Measurements from ENCODE around the gene SIGLEC6. TPM values are rescaled to one million over a fixed set of nuclear protein-coding genes. Genes with fewer than 3 reads are reported as not detected.

Gene SIGLEC6
- polyA plus RNA-seq, 2 of the 4 experiments (the other 2 are of a cell fraction) = not detected

DNA sequence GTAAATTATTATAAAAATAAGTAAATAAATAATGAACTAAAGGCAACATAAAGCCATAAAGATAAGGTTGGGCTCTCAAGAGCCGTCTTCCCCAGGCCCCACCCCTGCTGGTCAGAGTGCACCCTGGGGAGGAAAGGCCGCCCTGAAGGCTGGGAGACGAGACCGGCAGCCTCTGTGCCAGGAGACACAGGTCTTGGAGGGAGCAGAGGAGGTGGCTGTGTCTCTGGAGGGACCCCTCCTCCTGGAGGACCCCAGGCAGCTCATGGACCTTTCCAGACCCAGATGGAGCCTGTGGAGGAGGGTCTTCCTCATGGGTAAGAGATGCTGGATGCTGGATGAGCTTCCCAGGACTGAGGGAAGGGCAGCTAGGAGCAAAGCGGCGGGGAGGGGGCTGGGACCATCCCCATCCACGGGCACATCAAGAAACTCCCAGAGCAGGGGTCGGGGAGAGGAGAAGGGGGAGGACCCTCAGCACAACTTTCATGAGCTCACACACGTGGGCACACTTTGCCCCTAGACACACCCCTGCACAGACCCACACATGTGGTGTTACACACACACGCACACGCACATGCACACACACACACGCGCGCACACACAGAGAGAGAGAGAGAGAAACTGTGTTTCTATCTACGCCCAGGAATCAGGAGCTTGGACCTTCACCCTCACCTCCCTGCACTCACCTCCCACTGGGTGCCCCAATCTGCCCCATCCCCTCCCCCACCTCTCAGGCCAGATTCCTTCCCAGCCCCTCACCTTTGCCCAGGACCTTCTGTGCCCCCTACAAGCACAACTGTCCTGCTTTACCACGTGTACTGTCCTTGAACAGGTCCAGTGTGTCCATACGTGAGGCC is 52.9 kb downstream of the SIGLEC6 start, which contains the start of gene CEACAM18:
Gene CEACAM18 (plus strand): TSS at position 159 of the 854 bp plus-strand sequence.
- no peak for DNase-seq (ENCODE audit: low read depth in 1 of 2, low spot score in 1 of 2)
- no peak for FAIRE-seq
- Histone ChIP-seq H3K4me2 (no peak within 1 kb of the TSS), H3K4me3 (no peak within 1 kb of the TSS), H3K9me3 (peaks cover 21% of the 10 kb centered on the region), H3K27ac (no peak within 1 kb of the TSS), H3K4me1 (peaks cover 13% of the 10 kb centered on the region; the same call in 2 of the 3 replicates)
- TF ChIP-seq TFCP2L1 (CRISPR knock-in tag; IDR thresholded peaks at IDR 0.05) (no peak), CHD4 (IDR thresholded peaks at IDR 0.05; ENCODE audit: borderline replicate concordance) (no peak), CEBPB (IDR thresholded peaks at IDR 0.05) (no peak), JUNB (IDR thresholded peaks at IDR 0.05) (no peak), JUN (IDR thresholded peaks at IDR 0.05) (no peak), FOXS1 (CRISPR knock-in tag; IDR thresholded peaks at IDR 0.05) (no peak), RCOR1 (IDR thresholded peaks at IDR 0.05; ENCODE audit: low read depth, low read length) (no peak), POLR2A (IDR thresholded peaks at IDR 0.05; ENCODE audit: low read length) (no peak), HDAC2 (IDR thresholded peaks at IDR 0.05) (no peak), ZNF302 (CRISPR knock-in tag; IDR thresholded peaks at IDR 0.05) (no peak), SMC3 (IDR thresholded peaks at IDR 0.05) (no peak)
- TF ChIP-seq, protein P1, sequence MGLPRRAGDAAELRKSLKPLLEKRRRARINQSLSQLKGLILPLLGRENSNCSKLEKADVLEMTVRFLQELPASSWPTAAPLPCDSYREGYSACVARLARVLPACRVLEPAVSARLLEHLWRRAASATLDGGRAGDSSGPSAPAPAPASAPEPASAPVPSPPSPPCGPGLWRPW (IDR thresholded peaks at IDR 0.05) = no peak
- TF ChIP-seq, protein P2, sequence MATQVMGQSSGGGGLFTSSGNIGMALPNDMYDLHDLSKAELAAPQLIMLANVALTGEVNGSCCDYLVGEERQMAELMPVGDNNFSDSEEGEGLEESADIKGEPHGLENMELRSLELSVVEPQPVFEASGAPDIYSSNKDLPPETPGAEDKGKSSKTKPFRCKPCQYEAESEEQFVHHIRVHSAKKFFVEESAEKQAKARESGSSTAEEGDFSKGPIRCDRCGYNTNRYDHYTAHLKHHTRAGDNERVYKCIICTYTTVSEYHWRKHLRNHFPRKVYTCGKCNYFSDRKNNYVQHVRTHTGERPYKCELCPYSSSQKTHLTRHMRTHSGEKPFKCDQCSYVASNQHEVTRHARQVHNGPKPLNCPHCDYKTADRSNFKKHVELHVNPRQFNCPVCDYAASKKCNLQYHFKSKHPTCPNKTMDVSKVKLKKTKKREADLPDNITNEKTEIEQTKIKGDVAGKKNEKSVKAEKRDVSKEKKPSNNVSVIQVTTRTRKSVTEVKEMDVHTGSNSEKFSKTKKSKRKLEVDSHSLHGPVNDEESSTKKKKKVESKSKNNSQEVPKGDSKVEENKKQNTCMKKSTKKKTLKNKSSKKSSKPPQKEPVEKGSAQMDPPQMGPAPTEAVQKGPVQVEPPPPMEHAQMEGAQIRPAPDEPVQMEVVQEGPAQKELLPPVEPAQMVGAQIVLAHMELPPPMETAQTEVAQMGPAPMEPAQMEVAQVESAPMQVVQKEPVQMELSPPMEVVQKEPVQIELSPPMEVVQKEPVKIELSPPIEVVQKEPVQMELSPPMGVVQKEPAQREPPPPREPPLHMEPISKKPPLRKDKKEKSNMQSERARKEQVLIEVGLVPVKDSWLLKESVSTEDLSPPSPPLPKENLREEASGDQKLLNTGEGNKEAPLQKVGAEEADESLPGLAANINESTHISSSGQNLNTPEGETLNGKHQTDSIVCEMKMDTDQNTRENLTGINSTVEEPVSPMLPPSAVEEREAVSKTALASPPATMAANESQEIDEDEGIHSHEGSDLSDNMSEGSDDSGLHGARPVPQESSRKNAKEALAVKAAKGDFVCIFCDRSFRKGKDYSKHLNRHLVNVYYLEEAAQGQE (IDR thresholded peaks at IDR 0.05) = no peak
- TF ChIP-seq, protein P3, sequence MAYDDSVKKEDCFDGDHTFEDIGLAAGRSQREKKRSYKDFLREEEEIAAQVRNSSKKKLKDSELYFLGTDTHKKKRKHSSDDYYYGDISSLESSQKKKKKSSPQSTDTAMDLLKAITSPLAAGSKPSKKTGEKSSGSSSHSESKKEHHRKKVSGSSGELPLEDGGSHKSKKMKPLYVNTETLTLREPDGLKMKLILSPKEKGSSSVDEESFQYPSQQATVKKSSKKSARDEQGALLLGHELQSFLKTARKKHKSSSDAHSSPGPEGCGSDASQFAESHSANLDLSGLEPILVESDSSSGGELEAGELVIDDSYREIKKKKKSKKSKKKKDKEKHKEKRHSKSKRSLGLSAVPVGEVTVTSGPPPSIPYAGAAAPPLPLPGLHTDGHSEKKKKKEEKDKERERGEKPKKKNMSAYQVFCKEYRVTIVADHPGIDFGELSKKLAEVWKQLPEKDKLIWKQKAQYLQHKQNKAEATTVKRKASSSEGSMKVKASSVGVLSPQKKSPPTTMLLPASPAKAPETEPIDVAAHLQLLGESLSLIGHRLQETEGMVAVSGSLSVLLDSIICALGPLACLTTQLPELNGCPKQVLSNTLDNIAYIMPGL (CRISPR knock-in tag; IDR thresholded peaks at IDR 0.05; ENCODE audit: borderline replicate concordance) = no peak
- TF ChIP-seq, protein P4, sequence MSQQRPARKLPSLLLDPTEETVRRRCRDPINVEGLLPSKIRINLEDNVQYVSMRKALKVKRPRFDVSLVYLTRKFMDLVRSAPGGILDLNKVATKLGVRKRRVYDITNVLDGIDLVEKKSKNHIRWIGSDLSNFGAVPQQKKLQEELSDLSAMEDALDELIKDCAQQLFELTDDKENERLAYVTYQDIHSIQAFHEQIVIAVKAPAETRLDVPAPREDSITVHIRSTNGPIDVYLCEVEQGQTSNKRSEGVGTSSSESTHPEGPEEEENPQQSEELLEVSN (IDR thresholded peaks at IDR 0.05; ENCODE audit: borderline replicate concordance, low read depth) = no peak
- WGBS (ENCODE audit: missing lambda C conversion rate) = 42% methylated on average over 17 of the region's 17 CpGs
- ChIA-PET CTCF (interaction anchor here (1.6 to 7.8 kb wide), 2 partner anchors 178 to 181 kb away, joined by 4 to 72 read pairs; no protein-coding TSS in a partner anchor), POLR2A (no interaction called here)
- ATAC-seq = no peak

DNA sequence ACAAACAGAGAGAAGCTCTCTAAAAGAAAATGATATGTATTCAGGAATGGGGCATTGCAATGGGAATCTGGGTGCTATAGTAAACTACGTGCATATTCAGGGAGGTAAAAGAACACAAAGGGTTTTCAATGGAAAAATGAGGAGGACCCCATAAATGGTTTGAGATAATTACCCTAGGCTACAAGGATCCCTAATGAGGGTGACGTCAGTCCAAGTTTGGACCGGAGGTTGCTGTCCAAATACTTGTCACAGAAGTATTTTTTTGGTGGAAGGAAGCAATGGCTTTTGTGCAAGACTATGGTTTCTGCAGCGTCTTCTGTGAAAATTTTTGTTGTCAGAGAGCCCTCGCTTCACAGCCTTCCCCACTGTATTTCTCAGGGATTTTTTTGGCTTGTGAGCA is 54.1 kb downstream of the SIGLEC6 start:
- no peak overlapping the region for H3K4me3 ChIP-seq
- TF ChIP-seq CBX2 (IDR thresholded peaks at IDR 0.05; ENCODE audit: borderline replicate concordance, low read depth) (no peak), FOXS1 (CRISPR knock-in tag; IDR thresholded peaks at IDR 0.05) (no peak), KDM1A (IDR thresholded peaks at IDR 0.05; ENCODE audit: low read depth) (no peak)
- no peak for FAIRE-seq
- H3K27ac ChIP-seq = no peak overlapping the region
- DNase-seq (ENCODE audit: low read depth in 1 of 2, low spot score in 1 of 2) = no peak
- CTCF ChIA-PET = interaction anchor here (7.8 kb wide), 1 partner anchor 182 kb away, joined by 72 read pairs; no protein-coding TSS in a partner anchor
- no peak for ATAC-seq
- no peak overlapping the region for H3K4me2 ChIP-seq
- POLR2A ChIA-PET = no interaction called here
- WGBS (ENCODE audit: missing lambda C conversion rate) = 41% methylated on average over 5 of the region's 5 CpGs
- peaks cover 24% of the 10 kb centered on the region for H3K9me3 ChIP-seq
- H3K4me1 ChIP-seq = peaks cover 13% of the 10 kb centered on the region; the same call in 2 of the 3 replicates

Data from A549 (cell line).